HG03103 (cell line): ENCODE measurements around the gene ZFPL1.
"Not testable (repeated sequence)": the region's sequence is repeated elsewhere in the genome, so short reads cannot be mapped to it uniquely, and the experiment has no call there.

Experiments
- ATAC-seq: cut with Tn5 transposase; IDR thresholded peaks from one replicate; pipeline ENCODE4 v1.9.1; 2021; ENCODE audit warnings: low read depth; ENCODE audit not compliant: unreplicated experiment

ZFPL1 gene

DNA sequence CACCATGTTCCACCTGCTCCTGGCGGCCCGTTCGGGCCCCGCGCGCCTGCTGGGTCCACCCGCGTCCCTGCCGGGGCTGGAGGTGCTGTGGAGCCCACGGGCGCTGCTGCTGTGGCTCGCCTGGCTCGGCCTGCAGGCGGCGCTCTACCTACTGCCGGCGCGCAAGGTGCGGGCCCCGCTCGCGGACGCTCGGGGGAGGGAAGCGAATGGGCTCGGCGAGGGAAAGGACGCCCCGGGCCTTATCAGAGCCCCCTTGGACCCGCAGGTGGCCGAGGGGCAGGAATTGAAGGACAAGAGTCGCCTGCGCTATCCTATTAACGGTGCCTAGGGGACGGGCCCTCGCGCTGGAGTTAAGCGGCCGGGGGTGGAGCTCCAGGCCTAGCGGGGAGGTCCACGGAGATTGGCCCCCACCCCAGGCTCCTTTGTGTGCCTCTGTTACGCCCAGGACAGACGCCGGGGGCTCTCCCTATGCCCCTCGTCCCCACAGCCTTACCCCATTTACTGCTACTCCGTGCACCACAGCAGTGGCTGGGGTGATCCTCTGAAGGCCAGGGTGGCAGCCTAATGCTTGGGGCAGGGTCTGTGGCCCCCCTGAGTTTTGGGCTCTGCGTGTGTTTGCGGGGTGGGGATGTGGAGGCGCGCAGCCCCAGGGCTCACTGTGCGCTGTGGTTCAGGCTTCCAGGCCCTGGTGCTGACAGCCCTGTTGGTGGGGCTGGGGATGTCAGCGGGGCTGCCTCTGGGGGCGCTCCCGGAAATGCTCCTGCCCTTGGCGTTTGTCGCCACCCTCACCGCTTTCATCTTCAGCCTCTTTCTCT is 28.7 kb downstream of the ZFPL1 start:
- ATAC-seq: peak; percentile 29

DNA sequence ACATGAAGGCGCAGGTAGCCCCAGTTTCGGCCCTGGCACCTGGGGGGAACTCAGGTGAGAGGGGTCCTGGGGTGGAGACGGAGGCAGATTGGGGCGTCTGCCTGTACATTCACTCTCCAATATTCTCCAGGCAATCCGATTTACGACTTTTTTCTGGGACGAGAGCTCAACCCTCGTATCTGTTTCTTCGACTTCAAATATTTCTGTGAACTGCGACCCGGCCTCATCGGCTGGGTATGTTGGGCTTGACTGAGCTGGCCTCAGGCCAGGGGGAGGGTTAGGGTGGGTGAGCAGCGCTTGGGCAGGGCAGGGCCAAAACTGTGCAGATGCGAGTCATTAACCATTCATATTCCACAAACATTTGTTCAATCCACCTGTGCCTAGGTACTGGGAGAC is 29.3 kb downstream of the ZFPL1 start:
- ATAC-seq: no peak

DNA sequence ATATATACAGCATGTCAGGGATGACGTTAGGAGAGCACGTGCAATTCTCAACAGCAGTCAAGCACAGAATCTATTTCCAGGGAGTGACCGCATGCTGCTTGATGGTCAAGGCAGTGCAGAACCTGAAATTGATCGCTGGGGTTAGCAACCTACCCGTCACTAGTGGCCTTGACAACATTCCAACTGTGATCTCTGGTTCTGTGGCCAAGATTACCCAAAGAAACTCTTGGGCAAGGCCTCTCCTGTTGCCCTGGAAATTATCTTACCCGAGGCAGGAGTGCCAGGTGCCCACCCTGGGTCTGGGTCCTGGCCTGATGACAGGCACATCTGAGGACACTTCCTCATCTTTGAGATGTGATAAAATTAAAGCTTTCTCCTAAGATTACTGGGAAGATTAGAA is 29.8 kb downstream of the ZFPL1 start:
- no peak for ATAC-seq

DNA sequence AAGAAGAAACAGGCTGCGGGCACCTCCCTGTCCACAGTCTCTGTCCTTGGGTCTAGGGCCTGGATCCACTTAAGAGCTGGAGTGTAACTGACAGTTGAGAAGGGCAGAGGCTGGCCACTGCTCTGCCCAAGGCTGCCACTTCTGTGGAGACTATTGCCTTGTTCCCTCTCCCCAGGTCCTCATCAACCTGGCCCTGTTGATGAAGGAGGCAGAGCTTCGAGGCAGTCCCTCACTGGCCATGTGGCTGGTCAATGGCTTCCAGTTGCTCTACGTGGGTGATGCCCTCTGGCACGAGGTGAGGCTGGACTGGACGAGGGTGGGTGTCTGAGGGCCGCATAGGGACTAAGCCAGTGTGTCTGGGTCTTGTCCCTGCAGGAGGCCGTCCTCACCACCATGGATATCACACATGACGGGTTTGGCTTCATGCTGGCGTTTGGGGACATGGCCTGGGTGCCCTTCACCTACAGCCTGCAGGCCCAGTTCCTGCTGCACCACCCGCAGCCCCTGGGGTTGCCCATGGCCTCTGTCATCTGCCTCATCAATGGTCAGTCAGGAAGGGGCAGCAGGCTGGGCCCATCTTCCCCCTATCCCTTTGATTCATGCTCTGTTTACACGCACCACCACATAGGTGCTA is 30.6 kb downstream of the ZFPL1 start:
- ATAC-seq: no peak

DNA sequence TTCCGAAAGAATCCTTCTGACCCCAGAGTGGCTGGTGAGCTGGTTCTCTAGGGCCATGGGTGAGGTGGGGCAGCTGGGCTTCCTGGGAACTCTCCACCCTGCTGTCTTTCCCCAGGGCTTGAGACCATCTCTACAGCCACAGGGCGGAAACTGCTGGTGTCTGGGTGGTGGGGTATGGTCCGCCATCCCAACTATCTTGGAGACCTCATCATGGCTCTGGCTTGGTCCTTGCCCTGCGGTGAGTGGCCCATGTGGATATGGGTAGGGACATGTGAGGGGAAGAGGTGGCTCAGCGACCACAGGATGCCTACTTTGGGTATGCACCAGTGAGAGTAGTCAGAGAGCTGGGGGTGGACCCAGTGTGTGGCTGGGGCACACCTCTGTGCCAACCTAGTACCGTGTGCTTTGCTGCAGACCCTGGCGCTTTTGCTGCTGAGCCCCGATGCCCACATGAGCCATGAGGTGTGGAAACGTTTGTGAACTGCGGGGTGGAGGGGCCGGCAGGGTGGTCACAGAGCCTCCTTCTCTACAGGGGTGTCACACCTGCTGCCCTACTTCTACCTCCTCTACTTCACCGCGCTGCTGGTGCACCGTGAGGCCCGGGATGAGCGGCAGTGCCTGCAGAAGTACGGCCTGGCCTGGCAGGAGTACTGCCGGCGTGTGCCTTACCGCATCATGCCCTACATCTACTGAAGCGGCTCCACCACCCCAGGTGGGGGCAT is 31.5 kb downstream of the ZFPL1 start:
- ATAC-seq: no peak

DNA sequence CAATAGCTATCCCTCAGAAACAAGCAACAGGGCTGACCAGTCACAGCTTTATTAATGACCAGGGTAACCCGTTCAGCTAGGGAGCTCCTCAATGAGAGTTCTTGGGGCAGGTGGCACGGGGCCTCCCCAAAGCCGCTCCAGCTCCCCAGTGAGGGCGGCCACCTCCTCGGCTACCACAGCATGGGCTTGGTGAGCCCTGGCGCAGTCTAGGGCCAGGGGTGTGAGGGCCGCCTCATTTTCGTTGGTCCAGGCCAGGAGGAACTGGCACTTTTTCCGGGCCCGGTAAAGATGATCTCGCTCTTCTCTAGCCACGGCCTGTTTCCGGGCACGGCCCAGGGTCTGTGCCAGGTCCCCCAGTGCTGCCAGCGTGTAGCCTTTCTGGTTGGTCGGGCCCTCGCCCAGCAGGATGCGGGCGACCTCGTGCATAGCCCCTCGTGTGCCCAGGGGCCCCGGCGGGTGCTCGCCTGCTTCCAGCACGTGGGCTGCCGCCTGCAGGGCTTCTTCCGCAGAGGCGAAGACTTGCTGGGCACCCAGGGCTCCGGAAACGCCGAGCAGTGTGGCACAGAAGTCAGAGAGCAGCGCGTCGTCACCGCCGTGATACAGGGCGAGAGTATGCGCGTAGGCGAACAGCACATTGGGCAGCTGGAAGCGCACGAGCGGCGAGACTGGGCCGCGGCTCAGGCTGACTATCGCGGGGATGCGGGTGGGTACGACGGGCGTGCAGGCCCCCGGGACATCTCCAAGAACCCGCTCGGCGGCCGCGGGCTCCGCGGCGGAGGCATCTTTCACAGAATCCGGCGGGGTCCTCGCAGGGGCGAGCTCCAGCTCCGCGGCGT is 32.6 kb downstream of the ZFPL1 start:
- ATAC-seq: no peak

DNA sequence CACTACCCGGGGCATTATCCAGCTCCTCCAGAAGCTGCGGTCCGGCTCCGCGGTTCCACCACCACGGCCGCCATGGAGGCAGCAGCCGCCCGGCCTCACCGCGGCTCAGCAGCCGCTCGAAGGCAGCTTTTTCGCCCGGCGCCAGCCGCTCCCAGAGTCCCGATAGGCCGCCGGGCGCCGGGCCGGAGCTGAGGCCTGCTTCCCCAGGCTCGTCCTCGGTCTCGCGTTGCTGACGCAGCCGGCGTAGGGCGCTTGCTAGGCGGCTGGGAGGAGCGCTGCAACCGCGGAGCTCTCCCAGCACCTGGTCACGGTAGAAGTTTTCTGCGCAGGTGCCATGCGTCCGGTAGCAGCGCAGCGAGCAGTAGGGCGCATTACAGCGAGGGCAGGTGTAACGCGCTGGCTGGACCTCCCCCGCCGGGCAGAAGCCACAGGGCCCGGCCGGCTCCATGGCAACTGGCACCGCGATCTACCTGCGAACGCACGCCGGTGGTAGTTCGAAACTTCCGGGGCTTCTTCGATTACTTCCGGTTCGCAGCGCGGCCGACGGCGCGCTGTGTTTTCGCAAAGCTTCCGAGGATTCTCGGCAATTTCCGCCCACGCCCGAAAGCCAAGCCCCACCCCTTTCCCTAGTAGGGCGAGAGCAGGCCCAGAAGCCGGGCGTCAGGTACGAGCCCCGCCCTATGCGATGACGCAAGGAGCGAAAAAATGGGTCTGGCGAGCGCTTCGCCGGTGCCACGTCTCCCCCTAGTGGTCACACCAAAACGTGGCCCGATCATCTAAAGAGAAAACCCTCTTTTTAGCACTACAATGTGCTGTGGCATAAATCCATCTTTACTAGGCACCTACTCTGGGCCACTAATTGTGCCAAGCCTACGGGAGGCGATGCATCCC is 33.4 kb downstream of the ZFPL1 start, which contains the start of gene ZNHIT2:
ZNHIT2 (minus strand) TSS at position 496 of the 891 bp plus-strand sequence; CDS start at position 448, 48 bp downstream.
- ATAC-seq: no peak

DNA sequence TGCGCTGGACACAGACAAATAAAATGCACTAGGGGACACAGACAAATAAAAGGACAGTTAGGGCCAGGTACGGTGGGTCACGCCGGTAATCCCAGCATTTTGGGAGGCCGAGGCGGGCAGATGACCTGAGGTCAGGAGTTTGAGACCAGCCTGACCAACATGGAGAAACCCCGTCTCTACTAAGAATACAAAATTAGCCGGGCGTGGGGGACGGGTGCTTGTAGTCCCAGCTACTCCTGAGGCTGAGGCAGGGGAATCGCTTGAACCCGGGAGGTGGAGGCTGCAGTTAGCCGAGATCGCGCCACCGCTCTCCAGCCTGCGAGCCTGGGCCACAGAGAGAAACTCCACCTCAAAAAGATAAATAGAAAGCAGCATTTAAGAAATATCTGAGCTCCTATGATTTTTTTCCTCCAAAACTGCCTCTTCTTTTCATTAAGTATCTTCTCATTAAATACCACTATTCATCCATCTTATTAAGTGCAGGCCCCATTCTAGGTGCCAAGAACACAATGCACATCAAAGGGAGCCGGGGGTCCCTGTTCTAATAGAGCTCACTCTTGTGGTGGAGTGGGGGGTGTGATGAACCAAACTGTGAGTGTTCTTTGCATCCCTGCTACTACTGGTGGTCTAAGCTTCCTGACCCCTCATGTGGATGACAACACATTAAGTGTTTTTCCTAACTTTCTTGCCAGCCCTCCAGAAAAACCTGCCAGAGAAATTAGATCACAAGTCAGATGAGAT is 34.2 kb downstream of the ZFPL1 start:
- ATAC-seq: no peak

DNA sequence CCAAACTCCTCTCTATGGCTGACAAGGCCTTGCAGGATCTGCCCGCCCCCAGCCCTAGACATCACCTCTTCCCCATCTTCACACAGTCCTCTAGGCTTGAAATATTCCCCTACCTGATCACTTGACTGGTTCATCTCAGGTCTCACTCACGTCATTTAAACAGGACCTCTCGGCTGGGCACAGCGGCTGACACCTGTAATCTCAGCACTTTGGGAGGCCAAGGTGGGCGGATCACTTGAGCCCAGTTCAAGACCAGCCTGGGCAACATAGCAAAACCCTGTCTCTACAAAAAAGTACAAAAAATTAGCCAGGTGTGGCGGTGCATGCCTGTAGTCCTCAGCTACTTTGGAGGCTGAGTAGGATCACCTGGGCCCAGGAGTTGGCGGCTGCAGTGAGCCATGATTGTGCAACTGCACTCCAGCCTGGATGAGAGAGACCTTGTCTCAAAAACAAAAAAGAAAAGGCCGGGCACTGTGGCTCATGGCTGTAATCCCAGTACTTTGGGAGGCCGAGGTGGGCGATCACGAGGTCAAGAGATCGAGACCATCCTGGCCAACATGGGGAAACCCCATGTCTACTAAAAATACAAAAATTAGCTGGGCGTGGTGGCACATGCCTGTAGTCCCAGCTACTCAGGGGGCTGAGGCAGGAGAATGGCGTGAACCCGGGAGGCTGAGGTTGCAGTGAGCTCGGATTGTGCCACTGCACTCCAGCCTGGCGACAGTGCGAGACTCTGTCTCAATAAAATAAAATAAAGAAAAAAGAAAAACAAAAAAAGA is 35.1 kb downstream of the ZFPL1 start:
- not testable (repeated sequence) for ATAC-seq

DNA sequence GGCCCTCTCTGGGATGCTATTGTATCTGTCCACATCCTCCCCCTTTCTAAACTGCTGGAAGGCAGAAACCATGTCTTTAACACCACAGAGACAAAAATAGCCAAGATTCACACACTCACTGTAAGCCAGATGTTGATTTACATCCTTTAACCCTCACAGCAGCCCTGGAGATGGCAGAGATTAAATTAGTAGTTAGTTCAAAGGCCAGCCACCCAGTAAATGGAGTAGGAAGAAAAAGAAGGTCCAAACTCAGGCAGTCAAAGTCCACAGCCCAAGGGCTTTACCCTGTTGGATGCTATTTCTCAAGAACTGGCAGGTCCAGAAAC is 35.6 kb downstream of the ZFPL1 start:
- ATAC-seq: no peak

DNA sequence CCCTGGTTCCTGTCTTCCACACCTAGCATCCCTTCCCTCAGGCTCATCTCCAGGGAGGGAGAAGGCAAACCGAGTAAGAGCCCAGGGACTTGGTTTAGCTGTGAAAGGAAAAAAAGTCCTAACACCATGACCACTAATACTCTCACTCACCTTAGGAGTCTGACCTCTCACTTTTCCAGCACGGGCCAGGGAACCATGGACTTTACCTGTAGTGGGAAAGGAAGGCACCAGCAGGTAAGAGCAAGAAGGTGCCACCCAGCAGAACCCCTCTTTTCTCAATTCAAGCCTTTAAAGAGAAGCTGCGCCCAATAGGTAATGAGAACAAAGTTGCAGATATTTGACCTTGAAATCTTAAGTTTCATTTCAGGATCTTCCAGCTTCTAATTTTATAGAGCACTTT is 36.8 kb downstream of the ZFPL1 start:
- no peak for ATAC-seq

DNA sequence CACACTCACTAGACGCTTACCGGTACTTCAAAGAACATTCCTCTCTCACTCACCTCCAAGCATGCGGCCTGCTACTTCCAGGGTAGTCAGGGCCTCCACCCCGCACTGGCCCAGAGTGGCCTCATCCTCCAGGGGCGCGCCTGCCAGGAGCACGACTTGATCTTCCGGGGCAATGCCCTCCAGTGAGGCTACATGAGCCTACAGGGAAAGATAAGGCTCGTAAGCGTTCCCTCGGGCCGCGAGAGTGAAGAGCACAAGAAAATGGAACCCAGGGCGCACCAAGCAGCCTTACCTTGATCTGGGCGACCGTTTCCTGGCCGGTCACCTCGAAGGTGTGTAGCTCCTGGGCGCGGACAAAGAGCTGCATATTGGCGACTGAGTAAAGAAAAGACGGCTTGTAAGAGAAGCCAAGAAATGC is 37.4 kb downstream of the ZFPL1 start:
- no peak for ATAC-seq

DNA sequence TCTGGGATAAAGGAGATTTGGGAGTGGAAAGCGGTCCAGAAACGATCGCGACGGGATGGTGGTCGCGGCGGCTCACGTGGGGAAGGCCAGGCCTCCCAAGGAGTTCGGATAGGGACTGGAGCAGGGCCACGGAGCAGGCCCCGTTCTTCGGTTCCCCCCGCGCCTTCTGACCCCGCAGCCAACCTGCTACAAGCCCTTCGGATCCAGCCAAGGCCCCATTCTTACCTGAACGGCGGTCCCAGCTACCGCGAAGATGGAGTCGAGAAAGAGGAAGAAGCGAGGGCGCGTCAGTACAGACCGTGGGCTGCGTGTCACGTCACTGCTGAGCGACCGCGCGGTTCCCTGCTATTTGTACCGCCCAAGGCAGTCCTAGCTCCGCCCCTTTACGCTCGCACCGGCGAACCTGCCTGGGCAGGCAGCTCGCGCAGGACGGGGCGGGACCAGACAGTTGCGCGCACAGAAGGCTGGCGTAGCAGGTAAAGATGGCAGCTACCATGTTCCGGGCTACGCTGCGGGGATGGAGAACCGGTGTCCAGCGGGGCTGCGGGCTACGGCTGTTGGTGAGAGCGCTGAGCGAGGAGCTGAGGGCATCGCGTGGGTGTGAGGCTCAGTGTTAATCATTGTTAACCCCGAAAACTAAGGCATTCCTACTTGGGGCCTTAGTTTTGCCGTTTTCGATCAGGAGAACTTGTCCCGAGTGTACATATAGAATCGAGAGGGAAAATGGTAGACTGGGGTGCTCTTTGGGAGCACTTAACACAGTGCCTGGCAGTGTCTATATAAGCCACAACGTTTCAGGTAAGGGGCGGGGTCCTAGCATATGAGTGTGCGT is 38.1 kb downstream of the ZFPL1 start, which contains the start of the genes FAU and MRPL49:
FAU (minus strand) TSS at position 270 of the 832 bp plus-strand sequence. CDS start 321 bp downstream, outside the sequence.
MRPL49 (plus strand) TSS at position 457 of the 832 bp plus-strand sequence; CDS start at position 483, 26 bp downstream.
- peak; percentile 69 for ATAC-seq

DNA sequence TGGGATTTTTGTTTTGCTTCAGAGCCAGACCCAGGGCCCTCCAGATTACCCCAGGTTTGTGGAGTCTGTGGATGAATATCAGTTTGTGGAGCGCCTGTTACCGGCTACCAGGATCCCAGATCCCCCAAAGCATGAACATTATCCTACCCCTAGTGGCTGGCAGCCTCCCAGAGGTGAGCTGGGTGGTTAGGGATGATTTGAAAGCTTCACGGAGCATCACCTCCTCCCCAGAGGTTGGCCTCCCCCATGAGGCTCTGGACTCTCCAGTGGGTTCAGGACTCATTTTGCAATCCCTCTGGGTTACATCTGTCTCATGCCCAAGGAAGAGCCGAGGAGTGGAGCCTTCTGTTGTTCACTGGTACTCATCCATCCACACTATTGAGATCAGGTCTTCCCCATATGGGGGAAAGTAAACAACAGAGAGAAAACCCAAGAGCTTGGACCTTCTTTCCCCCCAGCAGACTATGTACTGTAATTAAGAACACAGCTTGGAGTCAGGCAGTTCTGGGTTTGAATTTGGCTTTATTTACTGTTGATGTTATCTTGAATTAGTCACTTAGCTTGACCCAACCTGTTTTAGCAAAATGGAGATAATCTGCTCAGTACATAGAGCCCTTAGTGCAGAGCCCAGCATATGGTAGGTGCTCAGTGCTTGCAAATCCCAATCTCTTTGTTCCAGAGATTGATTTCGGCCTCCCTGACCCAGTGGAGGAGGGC is 40.6 kb downstream of the ZFPL1 start:
- no peak for ATAC-seq

DNA sequence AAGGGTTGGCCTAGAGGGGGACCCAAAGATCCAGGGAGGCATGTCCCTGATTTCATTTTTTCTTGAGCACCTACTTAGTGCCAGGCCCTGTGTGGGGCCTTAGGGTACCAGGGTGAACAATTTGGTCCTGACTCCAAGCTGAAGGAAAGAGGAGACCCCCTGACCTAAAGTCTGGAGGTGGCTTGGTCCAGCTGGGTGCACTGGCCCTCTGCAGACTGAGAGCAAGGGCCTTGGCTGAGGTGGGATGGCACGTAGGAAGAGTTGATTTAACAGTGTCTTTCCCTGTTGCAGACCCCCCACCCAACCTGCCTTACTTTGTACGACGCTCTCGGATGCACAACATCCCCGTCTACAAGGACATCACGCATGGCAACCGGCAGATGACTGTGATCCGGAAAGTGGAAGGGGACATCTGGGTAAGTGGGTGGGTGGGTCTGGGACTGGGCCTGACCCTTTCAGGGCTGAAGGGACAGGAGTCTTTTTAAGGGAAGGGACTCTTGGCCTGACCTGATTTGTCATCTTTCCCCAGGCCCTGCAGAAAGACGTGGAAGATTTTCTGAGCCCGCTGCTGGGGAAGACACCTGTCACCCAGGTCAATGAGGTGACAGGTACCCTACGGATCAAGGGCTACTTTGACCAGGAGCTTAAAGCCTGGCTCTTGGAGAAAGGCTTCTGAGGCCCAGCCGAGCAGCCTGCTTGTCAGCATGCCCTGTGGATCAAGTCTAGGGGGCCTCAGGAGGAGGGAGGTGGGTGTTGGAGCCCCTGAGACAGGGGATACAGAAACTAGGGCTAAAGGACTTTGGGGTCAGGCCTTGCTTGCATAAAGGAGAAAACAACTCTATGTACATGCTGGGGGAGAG is 41.4 kb downstream of the ZFPL1 start:
- ATAC-seq: no peak
